Activated effector memory CD4-positive, alpha-beta T cell treated with Interleukin-2 at 50 U/mL for 16 hours (primary cell): Measurements from ENCODE around the gene NAXE.
A peak's percentile ranks its signal among the peaks of the same experiment; 100 is the strongest.
"Not testable (repeated sequence)": the region's sequence is repeated elsewhere in the genome, so short reads cannot be mapped to it uniquely, and the experiment has no call there.

Source experiments
- DNase-seq: peaks from one replicate; pipeline ENCODE4 v3.0.0-alpha.2; 2020

Gene NAXE

DNA sequence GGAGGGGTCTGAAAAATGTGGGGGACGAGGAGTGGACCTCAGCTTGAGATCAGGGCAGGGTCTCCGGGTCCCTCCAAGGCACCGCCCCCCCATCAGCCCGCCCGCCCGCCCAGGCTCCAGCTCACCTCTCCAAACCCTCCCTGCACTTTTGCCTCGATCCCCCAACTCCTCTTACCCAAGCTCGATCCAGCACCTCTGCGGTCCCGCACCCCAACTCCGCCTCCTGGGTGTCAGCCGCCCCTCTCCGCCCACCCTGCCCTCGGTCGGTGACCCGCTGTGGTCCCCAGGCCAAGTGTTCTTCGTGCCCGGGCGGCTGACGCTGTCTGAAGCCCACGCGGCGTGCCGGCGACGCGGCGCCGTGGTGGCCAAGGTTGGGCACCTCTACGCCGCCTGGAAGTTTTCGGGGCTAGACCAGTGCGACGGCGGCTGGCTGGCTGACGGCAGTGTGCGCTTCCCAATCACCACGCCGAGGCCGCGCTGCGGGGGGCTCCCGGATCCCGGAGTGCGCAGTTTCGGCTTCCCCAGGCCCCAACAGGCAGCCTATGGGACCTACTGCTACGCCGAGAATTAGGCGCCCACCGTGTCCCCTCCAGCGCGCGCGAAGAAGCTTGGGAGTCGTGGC, 33.3 kb downstream of the NAXE start:
- DNase-seq = no peak

DNA sequence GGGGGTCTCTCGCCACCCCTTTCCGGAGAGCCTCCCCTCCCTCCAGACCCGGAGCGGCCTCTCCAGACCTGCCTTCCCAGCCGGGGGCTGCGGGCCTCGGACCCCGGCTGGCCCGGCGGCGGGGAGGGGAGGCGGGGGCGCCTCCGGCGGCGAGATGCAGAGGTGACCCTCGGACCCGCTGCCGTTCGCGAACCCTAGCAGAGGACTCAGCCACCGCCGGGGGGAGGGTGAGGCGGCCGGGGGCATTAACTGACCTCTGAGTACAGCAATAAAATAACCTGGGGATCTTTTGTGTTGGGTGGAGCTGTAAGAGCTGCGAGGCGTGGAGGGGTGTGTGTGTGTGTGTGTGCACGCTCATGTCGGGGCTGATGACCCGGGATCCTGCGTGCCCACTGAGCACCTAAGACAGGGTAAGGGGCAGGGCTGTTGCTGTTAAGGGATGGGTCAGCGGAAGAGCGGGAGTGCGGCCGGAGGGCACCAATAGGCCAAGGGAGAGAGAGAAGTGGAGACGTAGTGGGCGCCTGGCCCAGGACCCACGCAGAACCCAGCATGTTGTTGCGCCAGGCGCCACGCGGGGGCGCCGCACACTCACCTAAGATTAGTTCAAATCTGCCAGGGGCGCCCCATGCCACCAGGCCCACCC, 34.0 kb downstream of the NAXE start:
- DNase-seq = peak; percentile 41

DNA sequence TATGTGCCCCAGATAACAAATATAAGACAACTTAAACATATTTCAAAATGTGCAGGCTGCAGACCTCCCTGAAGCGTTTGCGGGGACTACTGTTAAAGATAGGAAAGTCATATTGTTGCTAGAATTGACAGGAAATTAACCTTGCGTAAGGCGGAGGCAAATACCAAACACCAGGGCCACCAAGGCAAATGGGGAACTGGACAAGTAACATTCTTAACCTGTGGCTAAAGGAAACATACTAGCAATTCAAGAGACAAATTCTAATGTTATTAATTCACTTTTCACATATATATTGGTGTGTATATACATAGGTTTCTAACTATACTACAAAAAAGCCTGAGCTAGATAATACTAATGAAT, 34.5 kb downstream of the NAXE start:
- no peak for DNase-seq

DNA sequence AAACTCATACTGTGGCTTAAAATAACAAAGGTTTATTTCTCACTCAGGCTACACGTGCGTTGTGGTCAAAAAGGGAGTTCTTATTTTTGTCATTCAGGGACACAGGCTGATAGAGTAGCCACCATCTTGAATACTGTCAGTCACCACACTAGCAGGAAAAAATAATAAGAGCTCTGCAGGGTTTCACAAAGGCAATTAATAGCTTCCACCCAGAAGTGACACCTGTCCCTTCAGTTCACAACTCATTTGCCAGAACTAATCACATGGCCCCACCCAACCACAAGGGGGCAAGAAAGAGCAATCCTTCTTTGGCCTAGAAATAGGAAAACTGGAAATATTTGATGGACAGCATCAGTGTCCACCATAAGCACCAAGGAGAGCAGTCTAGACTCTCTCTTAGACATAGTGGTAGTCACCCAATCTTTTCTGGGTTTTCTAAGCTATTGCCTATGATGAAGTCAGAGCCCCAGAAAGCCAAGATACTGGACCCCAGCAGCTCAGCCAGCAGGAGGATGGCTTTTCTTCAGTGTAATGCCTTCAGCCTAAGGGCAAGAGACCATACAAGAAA, 35.8 kb downstream of the NAXE start:
- no peak for DNase-seq

DNA sequence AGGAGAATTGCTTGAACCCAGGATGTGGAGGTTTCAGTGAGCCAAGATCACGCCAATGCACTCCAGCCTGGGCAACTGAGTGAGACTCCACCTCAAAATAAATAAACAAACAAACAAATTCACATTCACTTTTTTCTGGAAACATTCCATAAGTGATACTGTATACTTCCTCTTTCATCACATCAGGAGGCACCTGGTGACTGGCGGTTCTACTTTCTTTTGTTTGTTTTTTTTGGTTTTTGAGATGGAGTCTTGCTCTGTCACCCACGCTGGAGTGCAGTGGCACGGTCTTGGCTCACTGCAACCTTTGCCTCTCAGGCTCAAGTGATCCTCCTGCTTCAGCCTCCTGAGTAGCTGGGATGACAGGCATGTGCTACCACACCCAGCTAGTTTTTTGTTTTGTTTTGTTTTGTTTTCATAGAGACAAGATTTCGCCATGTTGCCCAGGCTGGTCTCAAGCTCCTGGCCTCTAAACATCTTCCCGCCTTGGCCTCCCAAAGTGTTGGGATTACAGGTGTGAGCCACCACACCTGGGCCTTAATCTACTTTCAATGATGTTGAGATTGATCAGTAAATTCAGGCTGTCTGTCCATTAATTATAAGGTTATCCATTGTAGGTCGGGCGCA, 38.4 kb downstream of the NAXE start:
- DNase-seq = no peak

DNA sequence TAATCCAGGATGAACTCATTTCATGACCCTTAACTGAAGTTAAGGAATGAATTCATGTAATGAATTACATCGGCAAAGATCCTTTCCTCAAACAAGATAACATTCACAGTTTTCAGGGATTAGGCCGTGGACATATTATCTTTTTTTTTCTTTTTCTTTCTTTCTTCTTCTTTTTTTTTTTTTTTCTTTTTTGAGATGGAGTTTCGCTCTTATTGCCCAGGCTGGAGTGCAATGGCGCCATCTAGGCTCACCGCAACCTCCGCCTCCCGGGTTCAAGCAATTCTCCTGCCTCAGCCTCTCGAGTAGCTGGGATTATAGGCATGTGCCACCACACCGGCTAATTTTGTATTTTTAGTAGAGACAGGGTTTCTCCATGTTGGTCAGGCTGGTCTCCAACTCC, 39.6 kb downstream of the NAXE start:
- DNase-seq = not testable (repeated sequence)

DNA sequence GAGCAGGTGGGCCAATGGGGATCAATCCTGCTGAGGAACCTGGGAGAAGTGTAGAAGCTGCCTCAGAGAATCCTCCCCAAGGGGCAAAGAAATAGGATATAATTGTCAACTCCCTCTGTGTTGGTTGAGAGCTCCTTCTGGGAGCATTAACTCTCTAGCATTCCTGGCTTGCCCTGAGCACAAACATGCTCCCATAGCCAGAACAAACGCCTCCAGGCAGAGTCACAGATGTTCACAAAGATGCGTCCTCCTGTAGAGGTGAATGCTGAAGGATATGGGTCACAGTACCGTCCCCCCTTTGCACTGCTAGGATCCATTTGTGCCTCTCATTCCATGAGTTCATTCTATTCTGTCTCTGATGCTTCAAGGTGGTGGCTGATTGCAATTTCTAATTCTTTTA, 40.8 kb downstream of the NAXE start:
- no peak for DNase-seq

DNA sequence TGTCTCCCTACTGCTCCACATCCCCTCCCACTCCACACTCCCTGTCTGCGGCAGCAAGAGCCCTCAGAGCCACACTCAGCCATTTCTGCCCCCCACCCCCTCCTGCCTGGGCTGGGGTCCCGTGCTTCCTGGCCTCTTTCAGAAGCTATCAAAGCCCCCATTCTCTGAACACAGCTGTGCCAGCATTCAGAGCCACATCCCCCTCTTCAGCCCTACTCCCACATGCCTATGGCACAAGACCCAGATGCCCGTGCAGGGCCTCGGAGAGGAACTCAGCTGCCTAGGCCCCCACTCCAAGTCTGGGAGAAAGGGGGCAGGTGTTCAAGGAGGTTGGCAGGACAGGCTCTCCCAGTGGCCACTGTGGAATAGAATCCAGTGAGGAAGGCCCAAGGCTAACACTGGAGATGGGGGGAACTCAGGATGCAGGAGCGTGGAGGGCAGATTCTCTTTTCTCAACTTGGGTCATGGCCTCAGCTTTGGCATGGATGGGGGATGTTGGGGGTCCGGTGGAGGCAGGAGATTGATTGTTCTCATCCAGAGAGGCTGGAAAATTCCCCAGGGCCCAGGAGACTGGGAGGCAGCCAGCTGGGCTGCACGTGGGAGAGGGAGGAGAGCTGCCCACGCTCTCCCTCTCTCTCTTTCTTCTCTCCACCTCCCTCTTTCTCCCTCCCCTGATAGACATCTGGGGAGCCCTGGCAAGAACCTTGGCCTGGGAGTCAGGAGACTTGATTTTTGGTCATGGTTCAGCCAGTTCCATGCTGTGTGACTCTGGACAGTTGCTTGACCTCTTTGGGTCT, 46.8 kb downstream of the NAXE start:
- no peak for DNase-seq

- DNase-seq = no peak
Measured at GRCh38 chr1:156639601-156640101, 48.1 kb downstream of the NAXE start.

GRCh38 chr1:156640842-156641706, 49.5 kb downstream of the NAXE start:
- DNase-seq = no peak

DNA sequence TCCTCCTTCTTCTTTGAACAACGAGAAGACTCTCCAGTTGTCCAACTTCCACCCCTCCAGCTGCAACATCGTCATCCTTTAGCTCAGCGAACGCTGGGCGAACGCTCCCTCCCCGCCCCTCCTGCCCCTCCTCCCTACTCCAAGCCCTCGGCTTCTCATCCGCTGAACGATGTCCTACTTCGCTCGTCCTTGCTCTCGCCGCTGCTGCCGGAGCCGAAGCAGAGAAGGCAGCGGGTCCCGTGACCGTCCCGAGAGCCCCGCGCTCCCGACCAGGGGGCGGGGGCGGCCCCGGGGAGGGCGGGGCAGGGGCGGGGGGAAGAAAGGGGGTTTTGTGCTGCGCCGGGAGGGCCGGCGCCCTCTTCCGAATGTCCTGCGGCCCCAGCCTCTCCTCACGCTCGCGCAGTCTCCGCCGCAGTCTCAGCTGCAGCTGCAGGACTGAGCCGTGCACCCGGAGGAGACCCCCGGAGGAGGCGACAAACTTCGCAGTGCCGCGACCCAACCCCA, 50.2 kb downstream of the NAXE start, which contains the start of gene BCAN:
TSS of gene BCAN (plus strand) at position 357 of the 504 bp plus-strand sequence. CDS start 3,938 bp downstream, outside the sequence.
- DNase-seq = no peak

DNA sequence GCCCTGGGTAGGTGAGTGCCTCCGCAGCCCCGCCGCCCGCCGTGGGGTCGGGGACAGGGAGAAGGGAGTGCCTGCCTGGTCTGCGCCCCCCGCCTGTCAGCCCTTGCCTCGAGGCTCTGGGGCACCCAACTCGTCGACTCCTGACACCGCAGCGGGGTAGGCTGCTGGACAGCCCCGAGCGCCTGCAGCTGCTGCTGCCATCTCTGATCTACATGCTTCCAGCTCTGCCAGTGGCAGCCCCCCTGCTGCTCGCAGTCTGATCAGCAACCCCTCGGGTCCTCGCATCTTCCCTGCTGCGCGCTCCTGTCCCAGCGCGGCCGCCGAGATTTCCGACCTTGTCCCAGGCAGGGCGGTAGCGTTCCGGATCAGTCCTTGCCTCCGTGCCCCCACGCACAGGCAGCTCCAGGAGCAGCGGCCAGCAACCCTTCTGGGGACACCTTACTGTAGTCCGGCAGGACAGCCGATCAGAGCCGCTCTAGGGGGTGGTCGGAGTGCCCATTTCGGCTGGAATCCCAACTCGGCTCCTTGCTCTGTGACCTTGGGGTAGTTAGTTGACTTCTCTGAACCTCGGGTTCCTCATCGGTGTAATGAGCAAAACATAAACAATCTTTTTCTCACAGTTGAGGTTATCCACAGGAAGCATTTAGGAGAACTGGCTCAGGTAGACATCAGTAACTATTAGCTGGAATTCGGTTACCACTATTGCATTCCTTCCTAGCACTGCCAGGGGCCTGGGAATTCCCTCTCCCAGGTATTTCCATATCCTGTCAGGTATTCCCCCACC, 50.9 kb downstream of the NAXE start:
- DNase-seq = no peak

- DNase-seq = no peak
Measured at GRCh38 chr1:156643049-156643777, 51.6 kb downstream of the NAXE start.

DNA sequence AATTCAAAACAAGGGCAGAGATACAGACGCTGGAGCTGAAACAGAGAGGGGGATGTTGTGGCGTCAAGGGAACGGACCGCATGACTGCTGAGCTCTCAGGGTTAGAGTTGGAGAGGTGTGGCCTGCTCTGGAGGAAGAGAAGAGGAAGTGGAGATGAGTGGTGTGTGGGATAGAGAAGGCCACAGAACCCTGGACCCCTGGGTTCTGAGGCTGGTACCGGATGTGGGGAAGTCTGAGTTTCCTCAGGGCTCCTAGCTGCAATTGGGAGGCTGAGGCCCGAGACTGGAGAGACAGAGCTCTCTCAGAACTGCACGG, 52.2 kb downstream of the NAXE start:
- no peak for DNase-seq
